NCI-H82 treated with DMSO at 0.1 percent for 48 hours (cell line): ENCODE data around the gene GBX2.

Source experiments
- DNase-seq: peaks from one replicate; lab custom pipeline; 2025; ENCODE audit not compliant: unreplicated experiment; lab: John Stamatoyannopoulos, UW

The GBX2 gene

DNA sequence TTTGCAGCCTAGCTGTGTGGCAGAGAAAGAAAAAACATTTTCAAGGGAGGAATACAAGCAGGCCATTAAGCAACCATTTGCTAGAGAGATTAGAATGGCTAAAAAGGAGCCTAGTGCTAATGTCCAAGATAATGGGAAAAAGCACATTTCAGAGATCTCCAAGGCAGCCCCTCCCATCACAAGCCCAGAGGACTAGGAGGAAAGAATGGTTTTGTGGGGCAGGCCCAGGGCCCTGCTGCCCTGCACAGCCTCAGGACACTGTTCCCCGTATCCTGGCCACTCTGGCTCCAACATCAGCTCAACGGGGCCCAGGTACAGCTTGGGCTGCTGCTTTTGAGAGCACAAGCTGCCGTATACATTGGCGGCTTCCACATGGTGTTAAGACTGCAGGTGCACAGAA, 16.5 kb upstream of the GBX2 start:
- DNase-seq = no peak

DNA sequence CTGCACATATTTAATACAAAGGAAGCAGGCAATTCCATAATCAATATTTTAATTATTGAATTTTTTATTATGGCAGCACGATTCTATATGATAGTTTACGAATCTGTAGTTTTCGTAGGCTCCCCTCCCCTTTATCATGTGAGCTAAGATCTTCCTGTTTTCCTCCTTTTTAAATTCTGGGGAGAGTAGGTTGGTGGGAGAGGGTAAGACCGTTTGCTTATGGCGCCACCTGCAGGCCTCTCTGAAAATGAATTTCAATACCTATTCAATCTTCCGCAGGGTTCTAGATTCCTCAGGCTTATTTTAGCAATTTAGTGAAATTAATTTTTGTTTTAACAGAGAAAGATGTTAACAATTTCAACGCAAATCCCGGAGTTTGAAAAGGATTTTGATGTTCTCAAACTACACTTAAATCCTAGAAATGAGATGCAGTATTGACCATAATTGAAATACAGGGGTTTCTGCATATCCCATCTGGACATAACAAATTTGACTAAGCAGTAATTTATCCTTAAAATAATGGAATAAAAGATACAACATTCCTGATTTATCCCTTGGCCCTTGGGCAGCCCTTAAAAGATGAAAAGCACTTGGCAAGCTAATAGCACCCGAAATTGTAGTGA, 12.8 kb upstream of the GBX2 start:
- peak; percentile 18 for DNase-seq

DNA sequence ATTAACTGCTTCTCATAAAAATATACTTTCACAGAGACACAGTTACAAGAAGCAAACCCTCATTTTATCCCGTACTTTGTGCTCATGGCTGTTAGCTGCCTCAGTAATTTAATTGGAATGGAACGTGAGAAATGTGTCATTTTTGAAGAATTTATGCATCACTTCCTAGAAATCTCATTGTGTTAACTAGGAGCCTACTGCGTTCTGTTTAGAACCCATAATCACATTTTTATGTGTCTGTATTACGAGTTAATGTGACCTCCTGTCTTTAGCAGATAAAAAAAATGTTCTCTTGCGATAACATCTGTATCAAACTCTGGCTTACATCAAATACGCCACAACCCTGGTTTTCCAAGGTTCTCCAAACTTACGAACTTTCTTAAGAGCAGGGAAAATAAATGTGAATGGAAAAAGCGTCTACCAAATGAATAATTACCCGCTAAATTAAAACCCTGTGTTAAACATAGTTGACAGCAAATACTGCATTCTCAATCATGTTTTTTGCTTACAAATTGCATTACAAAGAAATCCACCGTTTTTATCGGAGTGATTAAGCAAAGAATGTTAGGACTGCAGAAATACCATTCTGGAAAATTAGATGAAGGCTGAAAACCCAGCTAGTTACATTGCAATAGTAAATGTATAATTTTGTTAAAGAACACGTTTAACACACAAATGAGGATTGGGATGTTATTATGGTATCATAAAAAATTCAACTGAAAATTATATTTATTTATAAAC, 12.1 kb upstream of the GBX2 start:
- DNase-seq = no peak

DNA sequence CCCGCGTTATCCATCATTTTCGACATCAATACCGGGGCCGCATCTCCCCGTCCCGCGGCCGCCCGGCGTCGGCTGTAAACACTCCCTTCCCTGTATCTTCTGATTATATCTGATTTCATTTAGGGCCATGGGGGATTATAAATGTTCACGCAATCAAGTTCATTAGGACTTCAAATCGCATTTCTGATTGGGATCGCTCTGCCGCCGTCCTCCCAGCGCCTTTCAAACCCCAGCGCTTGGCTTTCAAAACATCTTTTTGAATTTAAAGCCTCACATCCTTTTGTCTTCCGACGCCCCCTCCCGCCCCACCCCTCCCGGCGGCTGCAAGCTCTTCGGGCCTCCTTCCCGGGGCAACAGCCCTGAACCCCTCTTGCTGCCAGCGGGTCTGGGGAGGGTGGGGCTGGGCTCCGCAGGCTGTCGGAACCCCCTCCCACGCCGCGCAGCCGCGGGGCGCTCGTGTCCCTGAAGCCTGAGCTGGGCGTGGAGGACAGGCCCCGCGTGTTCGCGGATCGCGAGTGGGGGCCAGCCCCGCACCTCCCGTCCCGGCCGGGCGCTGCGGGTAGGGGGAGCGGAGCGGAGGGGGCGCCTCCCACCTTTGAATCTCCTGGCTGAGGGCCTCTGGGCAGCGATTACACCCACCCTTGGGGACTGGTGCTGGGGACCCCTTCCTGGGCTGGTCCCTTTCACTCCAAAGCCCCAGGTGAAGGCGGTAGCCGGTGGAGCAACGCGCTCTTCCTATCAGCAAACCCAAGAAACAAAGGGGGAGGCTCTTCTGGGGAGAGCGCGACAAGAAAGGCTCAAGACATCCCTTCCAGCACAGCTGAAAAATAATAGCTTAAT, 11.3 kb upstream of the GBX2 start:
- no peak for DNase-seq

DNA sequence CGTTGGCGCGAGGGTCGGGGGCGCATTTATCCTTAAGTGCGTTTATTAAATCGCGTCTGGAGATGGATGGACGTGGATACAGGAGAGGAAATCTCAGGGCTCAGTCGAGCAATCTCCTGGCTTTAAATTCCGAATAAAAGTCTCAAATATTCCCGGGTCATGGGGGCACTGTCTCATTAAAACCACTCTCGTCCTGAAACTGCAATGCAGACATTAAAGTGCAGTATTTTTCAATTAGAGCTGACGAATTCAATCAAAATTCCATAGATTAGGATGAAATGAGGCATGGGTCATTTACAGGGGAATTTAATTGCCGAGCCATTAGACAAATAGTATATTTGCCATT, 10.7 kb upstream of the GBX2 start:
- DNase-seq = no peak

DNA sequence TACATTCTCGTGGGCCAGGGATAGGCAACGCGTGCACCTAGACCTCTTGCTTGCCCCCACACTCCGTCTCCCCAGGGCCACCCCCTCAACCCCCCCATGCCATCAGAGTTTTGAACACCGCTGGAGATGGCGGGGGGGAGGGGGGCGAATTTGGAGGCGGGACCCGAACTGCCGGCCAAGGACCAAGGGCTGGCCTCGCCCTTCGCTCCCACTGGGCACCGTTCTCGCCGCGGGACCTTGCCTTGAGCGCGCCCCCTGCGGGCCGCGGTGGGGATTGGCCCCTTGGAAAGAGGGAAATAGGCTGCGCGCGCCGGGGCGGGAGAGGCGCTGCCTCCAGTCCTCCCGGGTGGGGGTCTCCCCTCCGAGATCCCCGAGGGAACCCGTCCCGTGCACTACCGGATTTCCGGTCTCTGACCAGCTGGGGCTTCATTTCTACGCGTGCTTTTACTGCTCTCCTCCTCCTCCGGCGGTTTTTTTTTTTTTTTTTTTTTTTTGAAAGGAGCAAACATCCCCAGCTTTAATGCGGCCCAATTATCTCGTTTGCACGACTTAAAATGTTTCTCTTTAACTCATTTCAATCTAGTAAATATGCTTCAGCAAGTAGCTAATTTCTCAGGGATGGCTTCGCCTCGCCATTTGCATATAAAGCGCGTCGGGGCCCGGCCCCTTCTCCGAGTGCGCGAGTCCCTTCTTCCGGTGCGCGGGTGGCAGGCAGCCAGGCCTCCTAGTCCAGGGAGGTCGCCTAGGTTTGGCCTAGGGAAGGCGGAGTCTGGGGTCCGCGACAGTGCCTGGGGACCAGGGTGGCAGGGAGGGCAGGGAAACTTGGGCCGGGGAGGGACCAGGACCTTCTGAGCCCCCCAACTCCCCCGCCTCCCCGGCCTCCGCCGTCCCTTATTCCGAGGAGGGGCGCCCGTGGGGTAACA, 10.0 kb upstream of the GBX2 start:
- peak; percentile 21 for DNase-seq

DNA sequence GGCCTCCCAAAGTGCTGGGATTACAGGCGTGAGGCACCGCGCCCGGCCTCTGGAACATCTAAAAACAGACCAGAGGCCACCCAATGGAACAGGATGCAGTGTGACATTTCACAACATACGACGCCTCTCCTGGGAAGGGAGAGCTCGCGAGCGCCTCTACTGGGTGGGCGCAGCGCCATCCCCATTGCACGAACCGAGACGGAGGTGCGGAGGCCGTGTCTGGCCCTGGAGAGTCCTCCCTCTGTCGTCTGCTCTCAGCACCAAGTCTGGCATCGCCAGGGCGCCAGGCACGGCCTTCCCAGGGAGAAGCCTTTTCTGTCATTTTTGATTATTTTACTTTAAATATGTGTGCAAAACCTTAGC, 9.4 kb upstream of the GBX2 start:
- peak; percentile 38 for DNase-seq

DNA sequence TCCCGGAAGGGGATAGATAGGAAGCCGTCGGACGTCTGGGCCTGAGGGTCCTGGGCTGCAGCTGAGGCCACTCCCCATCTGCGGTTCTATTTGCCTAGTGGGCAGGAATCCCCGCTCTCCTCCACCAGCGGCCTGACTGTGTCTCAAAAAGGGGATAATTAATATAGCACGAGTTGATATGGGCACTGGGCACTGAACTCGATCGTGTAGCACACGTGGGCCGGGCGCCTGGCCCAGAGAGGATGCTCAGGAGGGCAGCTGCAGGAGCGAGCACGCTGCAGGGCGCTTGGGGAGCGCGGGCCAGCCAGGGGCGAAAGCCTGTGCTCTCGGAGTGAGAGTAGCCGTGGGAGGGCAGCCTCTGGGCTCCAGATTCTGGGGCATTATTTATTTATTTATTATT, 8.8 kb upstream of the GBX2 start:
- no peak for DNase-seq

DNA sequence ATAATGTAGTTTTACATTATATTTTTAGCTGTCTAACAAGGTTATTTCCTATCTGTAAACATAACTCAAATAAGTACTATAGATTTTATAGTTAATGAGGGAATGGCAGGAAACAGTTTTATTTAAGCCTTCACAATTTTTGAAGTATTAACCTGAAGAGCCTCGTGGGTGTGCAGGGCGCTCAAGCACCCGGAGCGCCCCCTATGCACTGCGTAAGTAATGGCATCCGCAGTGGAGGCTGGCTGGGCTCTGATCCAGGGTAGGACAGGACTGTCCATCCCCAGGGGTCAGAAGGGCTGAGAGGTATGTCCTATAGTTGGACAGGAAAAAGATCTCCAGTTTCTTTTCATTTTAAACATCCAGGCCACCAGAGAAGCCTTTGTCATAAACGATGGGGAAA, 8.2 kb upstream of the GBX2 start:
- no peak for DNase-seq

DNA sequence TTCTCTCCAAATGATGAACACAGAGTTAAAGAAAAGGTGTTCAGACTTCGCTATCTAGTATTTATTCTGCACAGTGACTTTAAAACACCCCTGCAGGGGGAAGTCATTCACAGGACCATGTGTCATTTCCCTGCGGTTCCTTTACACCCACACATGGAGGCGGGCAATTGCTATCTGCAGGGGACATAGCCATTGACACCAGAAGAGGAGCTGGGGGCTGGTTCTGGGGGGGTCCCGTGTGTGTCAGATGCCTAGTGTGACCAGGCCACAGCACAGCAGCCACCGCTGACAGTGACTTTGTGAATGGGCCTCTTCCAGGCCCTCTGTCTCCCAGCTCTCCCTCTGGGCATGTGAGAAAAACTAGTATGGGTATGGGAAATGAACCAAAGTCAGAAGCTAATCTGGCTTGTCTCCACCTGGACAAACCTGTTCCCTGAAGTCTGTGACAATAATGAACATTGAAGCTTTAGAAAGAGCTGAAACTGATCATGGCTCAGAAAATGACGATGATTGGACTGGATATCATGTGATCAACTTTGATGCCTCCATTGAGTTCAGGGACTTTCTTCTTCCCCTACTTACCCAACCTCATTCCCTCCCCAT, 7.5 kb upstream of the GBX2 start:
- DNase-seq = no peak

DNA sequence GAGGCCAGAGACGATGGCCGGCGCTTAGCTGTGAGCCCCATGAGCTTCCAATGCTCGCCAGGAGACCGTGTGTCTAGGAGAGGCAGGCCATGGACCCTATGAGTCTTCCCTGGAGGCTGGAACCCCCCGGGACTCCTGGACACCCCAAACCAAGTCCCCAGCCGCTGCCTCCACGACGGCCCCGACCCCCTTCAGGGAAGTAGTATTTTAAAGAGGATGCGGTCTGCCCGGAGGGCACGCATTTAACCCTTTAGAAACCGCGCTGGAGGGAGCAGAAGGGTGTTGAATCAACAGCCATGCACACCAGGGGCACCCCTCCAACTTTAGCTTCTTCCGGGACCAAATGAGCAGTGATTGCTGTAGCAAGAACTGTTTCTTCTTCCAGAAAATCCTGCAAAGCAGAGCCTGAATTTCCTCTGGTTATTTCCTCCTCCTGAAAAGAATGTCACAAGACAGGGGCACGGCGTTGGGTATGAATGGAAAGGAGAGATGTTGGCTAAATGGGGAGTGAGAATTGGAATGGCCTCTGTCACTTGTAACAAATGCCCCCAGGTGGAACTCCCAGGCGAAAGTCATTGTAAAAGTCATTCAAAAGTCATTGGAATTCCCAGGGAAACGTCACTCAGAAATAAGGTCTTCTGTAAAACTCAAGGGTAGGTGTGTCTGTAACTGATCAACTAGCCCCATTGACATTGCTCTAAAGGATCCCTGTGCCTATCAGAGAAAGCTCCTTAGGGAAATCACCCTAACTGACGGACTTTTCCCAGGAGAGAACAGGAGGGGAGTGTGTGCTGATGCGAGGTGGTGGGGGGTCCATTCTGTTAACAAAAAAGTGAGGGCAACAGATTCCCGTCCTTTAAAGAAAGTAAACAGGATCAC, 5.8 kb upstream of the GBX2 start:
- DNase-seq = no peak

DNA sequence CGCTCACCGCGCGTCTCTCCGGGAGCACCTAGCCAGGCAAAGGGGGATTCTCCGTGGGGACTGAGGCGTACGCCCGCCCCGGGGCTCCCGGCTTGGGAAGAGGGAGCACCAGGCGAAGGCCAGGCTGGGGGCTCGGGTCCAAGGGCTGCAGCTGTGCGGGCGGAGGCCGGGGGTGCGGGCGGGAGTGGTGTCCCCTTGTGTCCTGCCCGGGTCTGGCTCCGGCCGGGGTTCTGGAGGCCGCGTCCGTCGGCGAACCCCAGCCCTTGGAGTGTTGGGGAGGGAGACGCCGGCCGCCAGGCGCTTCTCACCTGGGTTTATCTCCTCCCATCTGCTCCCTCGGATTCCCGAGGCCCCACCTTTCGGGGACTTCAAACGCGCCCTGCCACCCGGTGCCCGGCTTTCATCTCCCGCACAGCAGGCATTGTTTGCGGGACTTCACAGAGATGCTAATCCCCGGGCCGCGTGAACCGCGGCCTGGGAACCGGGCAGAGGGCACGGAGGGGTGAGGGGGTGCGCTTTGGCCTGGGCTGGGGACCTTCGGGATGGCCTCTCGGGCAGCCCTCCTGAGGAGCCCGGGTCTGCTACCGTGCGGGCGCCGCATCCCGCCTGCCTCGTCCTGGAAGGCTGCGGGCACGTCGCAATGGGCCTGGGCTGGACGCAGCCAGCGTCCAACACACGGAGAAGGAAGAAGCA, 5.0 kb upstream of the GBX2 start:
- no peak for DNase-seq

DNA sequence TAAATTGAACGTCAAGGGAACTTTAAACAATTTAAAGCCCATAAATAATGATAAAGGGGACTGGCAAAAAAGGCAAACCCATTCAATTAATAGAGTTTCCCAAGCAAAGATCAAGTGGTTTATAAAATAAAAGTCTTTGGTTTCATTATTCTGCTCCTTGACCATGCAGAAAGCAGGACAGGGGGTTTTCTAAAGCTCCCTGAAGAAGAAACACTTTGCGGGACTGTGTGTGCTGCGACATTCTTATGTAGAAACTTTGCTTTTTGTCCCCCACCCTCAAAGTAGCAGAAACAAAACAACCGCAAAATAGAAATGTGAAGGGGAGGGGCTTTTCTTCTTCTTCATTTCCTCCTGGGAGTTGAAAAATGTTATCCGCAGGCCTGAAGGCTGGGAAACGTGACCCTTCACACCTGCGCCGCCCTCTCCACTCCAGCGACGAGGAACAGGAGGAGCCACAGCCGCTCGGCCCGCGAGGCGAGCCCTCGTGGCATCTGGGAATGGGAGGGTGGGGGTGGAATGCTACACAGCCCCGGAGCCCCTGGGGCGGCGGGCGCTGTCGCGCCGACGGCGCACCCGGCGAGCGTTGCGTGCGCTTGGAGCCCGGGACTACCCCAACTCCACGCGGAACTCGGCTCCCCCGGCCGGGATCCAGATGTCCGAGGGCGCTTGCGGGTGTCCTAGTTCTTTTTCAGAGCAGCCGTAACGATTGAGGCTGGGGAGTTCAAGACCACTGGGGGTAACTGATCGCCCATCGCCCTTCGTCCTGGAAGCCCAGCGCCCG, 4.3 kb upstream of the GBX2 start:
- DNase-seq = no peak

DNA sequence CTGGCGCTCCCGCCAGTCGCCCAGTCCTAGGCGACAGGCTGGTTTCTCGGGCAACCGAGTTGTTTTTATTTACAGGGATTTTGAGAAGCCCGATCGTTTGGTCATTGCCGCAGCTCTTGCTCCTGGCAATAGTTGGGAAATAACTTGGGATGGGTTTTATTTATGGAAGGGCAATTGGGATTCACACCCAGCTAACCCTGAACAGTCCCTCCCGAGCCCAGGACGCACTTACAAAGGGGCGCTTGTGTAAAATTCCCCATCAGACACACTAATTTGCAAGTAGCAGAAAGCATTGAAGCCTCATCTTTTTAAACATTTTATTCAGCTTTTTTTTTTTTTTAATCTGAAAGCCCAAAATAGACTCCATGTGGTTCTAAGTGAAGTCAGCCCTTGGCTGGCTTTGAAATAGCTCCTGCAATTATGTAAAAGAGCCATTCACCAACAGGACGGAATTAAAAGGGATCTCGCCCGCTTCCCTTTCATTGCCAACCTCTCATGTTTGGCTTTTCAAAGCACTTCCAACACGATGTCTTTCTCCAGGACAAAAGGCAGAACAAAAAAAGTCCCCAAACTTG, 3.6 kb upstream of the GBX2 start:
- DNase-seq = no peak

DNA sequence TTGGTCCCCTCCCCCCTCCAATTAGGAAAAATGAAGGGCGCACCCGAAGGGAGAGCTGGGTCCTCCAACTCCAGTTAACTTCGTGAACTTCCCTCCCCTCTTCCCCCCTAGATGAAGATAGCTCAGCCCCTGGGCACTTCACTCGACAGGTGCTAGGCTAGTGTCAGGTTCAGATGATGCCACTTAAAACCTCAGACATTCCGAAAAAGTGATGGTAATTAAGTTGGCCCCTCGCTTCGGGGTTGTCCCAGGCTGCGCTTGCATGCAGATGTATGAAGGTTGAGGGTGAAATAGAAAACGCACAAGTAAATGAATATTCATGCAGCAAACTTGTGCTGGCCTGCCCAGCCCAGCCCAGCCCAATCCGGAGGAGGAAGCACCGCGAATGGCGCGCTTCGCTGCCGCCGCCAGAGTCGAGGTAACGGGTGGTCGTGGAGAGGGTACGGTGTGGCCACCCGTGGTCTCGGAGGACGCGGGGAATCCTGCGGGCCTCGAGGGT, 3.0 kb upstream of the GBX2 start:
- DNase-seq = no peak

DNA sequence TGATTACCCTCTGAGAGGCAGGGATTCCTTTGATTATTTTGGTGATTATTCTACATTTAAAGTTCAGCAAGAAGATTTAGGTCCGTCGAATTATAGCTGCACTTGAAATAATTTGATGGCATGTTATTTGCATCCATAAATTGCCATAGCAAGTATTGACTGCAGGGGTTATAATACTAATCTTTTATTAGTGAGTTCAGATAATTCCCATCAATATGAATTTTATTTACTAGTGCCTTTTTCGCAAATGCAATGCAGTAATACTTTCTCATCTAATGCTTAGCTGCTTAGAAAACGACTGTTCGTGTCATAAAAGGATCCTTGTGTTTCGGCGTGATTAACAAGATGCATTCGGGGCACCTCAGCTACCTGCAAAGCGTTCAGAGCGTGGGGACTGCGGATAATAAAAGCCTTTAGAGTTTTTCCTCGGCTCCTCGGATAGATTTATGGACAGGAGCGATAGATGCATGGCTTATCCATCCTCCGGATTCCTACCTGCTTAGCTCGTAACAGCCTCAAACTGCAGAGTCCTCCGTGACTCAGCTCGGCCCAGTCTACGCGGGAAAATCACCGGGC, 2.5 kb upstream of the GBX2 start:
- DNase-seq = no peak

DNA sequence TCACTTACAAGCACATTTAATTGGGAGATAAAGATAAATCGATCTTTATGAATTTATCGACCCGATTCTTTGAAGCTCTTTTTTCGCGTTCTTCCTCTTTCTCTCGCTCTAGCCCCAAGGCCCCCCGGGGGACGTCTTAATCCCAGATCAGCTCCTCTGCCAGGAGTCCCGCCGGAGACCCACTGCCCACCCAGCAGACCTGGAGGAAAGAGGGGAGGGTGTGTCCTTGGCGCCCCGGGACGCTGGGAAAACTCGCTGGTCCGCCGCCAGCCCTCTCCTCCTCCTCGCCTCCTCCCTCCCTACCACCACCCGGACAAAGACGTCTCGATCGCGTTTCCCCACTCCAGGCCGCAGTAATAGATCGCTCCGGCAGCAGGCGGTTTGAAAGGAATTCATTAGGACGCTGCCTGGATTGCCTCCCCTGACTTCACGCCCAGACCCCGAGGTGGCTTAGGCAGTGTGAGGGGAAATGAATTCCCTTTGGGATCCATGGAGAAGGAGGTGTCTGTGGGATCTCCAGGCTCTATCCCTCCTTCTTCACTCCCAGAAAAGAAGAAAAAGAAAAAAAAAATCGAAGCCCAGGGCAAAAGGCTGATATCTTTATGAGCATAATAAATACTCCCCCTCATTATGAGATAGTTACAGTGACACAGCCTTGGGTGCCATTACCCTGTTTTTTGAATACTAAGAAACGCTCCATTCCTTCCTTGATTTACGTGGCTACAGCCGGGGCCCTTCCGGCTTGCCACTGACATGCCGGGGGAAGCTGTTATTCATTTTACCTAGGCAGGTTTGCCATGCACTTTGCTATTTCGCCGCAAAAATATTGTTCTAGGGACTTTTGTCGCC, 1.8 kb upstream of the GBX2 start:
- DNase-seq = no peak
